Measurements from ENCODE around the gene LMF1.

The LMF1 gene

GRCh38 chr16:1014771-1015495, 44.1 kb upstream of the LMF1 start:
- TF ChIP-seq SIN3A (IDR thresholded peaks at IDR 0.05; ENCODE audit: borderline replicate concordance, insufficient read depth, low read length) (no peak), TAF1 (IDR thresholded peaks at IDR 0.05; ENCODE audit: borderline replicate concordance, insufficient read depth, low read length) (no peak), REST (IDR thresholded peaks at IDR 0.05; ENCODE audit: insufficient read depth in 1 of 2, low read depth in 2 of 2, low read length in 2 of 2) (no peak), FOXP2 (optimal IDR thresholded peaks at IDR 0.05; ENCODE audit: borderline replicate concordance, extremely low read depth, extremely low read length, insufficient read depth) (no peak), POLR2AphosphoS5 (IDR thresholded peaks at IDR 0.05; ENCODE audit: low read depth, low read length) (no peak)

DNA sequence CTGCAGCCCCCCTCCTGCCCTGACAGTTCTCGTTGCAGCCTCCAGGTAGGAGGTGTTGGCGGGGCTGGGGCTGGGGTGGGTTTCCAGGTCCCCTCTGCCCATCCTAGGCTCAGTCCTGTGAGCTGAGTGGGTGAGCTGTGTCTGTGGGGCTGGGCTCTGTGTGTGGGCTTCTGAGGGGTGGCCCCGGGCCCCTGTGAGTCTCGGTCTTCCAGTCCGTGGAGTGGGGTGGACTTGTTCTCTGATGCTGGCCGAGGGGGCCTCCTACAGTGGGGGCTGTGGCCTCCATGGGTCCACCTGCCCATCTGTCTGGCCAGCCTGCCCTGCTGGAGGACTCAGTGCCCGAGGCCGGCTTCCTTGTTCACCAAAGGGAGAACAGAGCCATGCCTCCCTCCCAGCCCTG, 43.4 kb upstream of the LMF1 start:
- TF ChIP-seq POLR2AphosphoS5 (IDR thresholded peaks at IDR 0.05; ENCODE audit: low read depth, low read length): no peak

DNA sequence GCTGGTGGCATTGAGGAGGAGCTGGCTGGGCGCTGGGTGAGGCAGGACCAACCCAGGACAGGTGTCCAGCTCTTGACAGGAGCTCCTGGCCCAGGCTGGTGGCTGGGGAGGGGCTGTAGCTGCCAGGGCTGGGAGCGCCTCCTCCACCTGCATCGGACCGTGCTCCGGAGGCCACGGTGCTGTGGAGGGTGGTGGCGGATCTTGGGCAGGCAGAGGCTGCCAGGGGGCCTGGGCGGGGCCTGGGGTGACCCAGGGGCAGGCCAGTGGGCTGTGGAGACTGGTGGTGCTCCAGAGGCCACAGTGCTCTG, 42.8 kb upstream of the LMF1 start:
- no peak for TF ChIP-seq SIN3A (IDR thresholded peaks at IDR 0.05; ENCODE audit: borderline replicate concordance, insufficient read depth, low read length)

GRCh38 chr16:1012722-1013592, 42.2 kb upstream of the LMF1 start:
- TF ChIP-seq POLR2AphosphoS5 (IDR thresholded peaks at IDR 0.05; ENCODE audit: low read depth, low read length) (no peak), FOXP2 (optimal IDR thresholded peaks at IDR 0.05; ENCODE audit: borderline replicate concordance, extremely low read depth, extremely low read length, insufficient read depth) (no peak), SIN3A (IDR thresholded peaks at IDR 0.05; ENCODE audit: borderline replicate concordance, insufficient read depth, low read length) (no peak), TAF1 (IDR thresholded peaks at IDR 0.05; ENCODE audit: borderline replicate concordance, insufficient read depth, low read length) (no peak), REST (IDR thresholded peaks at IDR 0.05; ENCODE audit: insufficient read depth in 1 of 2, low read depth in 2 of 2, low read length in 2 of 2) (no peak)

- no peak for TF ChIP-seq POLR2AphosphoS5 (IDR thresholded peaks at IDR 0.05; ENCODE audit: low read depth, low read length)
- TF ChIP-seq REST (IDR thresholded peaks at IDR 0.05; ENCODE audit: insufficient read depth in 1 of 2, low read depth in 2 of 2, low read length in 2 of 2): no peak
- TF ChIP-seq SIN3A (IDR thresholded peaks at IDR 0.05; ENCODE audit: borderline replicate concordance, insufficient read depth, low read length): no peak
- TF ChIP-seq TAF1 (IDR thresholded peaks at IDR 0.05; ENCODE audit: borderline replicate concordance, insufficient read depth, low read length): no peak
- TF ChIP-seq FOXP2 (optimal IDR thresholded peaks at IDR 0.05; ENCODE audit: borderline replicate concordance, extremely low read depth, extremely low read length, insufficient read depth): no peak
Observed at GRCh38 chr16:1012135-1012534, 41.4 kb upstream of the LMF1 start.

GRCh38 chr16:1011316-1012082, 40.7 kb upstream of the LMF1 start:
- TF ChIP-seq SIN3A (IDR thresholded peaks at IDR 0.05; ENCODE audit: borderline replicate concordance, insufficient read depth, low read length) (no peak), REST (IDR thresholded peaks at IDR 0.05; ENCODE audit: insufficient read depth in 1 of 2, low read depth in 2 of 2, low read length in 2 of 2) (no peak), POLR2AphosphoS5 (IDR thresholded peaks at IDR 0.05; ENCODE audit: low read depth, low read length) (no peak), TAF1 (IDR thresholded peaks at IDR 0.05; ENCODE audit: borderline replicate concordance, insufficient read depth, low read length) (no peak), FOXP2 (optimal IDR thresholded peaks at IDR 0.05; ENCODE audit: borderline replicate concordance, extremely low read depth, extremely low read length, insufficient read depth) (no peak)

All from PFSK-1 (cell line).